Endothelial cell of umbilical vein (primary cell): ENCODE results near the gene OR2B6.

Source experiments
- CTCF ChIP-seq, 2 donors: IDR thresholded peaks; 1 replicate in 1 of 2; 2 replicates in 1 of 2; pipeline ENCODE4 v1.5.1; 2011; ENCODE audit warnings: low read length in 2 of 2, mild to moderate bottlenecking in 2 of 2, moderate library complexity in 2 of 2, control low read depth in 1 of 2, inconsistent platforms in 1 of 2, low read depth in 1 of 2; ENCODE audit not compliant: insufficient read depth in 1 of 2; ENCODE audit errors: extremely low read depth in 1 of 2
- EZH2 ChIP-seq: IDR thresholded peaks from 2 replicates; pipeline ENCODE4 v1.6.1; 2012; ENCODE audit warnings: borderline replicate concordance, low read depth, mild to moderate bottlenecking, moderate library complexity, low read length, inconsistent platforms; ENCODE audit not compliant: severe bottlenecking
- FOS ChIP-seq: IDR thresholded peaks from 2 replicates; pipeline ENCODE4 v1.6.1; 2011; ENCODE audit warnings: mild to moderate bottlenecking, low read length, moderate library complexity, borderline replicate concordance; ENCODE audit not compliant: insufficient read depth
- JUN ChIP-seq: IDR thresholded peaks from 2 replicates; pipeline ENCODE4 v1.6.1; 2011; ENCODE audit warnings: borderline replicate concordance, low read depth; ENCODE audit not compliant: insufficient read length, insufficient read depth
- MAX ChIP-seq: IDR thresholded peaks from 2 replicates; pipeline ENCODE4 v1.6.1; 2011; ENCODE audit not compliant: insufficient read depth, insufficient read length
- MYC ChIP-seq: IDR thresholded peaks from one replicate; pipeline ENCODE4 v1.6.1; 2011; ENCODE audit warnings: mild to moderate bottlenecking, low read depth, low read length
- POLR2A ChIP-seq: IDR thresholded peaks from 2 replicates; pipeline ENCODE4 v1.6.1; 2012; ENCODE audit warnings: low read depth, mild to moderate bottlenecking, control low read depth, low read length

- no peak for TF ChIP-seq CTCF (IDR thresholded peaks at IDR 0.05; ENCODE audit: extremely low read depth in 1 of 2, insufficient read depth in 1 of 2, low read depth in 1 of 2, low read length in 2 of 2)
- no peak for TF ChIP-seq EZH2
- TF ChIP-seq FOS = no peak
- no peak for TF ChIP-seq MYC
- no peak for TF ChIP-seq JUN
- TF ChIP-seq MAX = no peak
- no peak for TF ChIP-seq POLR2A
Observed at GRCh38 chr6:27962506-27962905, 5.5 kb downstream of the OR2B6 start.
